GM20000 (cell line): ENCODE results near the gene EPB41L1.

Experiments used
- DNase-seq: peaks from one replicate; pipeline ENCODE4 v3.0.0; 2012; ENCODE audit warnings: low spot score
- CTCF ChIP-seq: IDR thresholded peaks from 2 replicates; pipeline ENCODE4 v1.5.1; 2012; ENCODE audit warnings: mild to moderate bottlenecking, control low read depth; ENCODE audit errors: extremely low read depth, missing control alignments

EPB41L1 gene

GRCh38 chr20:36240076-36240475 lies 85.5 kb downstream of the EPB41L1 start:
- TF ChIP-seq CTCF = no peak

GRCh38 chr20:36241678-36242077 lies 87.1 kb downstream of the EPB41L1 start:
- TF ChIP-seq CTCF = no peak
- no peak for DNase-seq

More at GRCh38 chr20:36240076-36240475, 85.5 kb downstream of the EPB41L1 start:
- DNase-seq = no peak

GRCh38 chr20:36243726-36244125 lies 89.2 kb downstream of the EPB41L1 start:
- TF ChIP-seq CTCF = no peak
- DNase-seq = no peak

- DNase-seq = no peak
- no peak for TF ChIP-seq CTCF
These were observed 91.9 kb downstream of the EPB41L1 start for GRCh38 chr20:36246401-36246800.

- DNase-seq = no peak
- TF ChIP-seq CTCF = no peak
These were observed 94.3 kb downstream of the EPB41L1 start for GRCh38 chr20:36248836-36249235.

- no peak for DNase-seq
- no peak for TF ChIP-seq CTCF
These were observed 94.9 kb downstream of the EPB41L1 start for GRCh38 chr20:36249450-36249849.

GRCh38 chr20:36251426-36251825 lies 96.9 kb downstream of the EPB41L1 start:
- no peak for TF ChIP-seq CTCF
- no peak for DNase-seq
